HG03469 (cell line): Measurements from ENCODE around the gene PPIL6.

Source experiments
- ATAC-seq: cut with Tn5 transposase; IDR thresholded peaks from one replicate; pipeline ENCODE4 v1.9.1; 2021; ENCODE audit warnings: mild to moderate bottlenecking, moderate library complexity, moderate number of reproducible peaks; ENCODE audit not compliant: unreplicated experiment

PPIL6 gene

GRCh38 chr6:109440331-109441068 is at the start of gene PPIL6, which contains the start of gene SMPD2:
TSS of gene PPIL6 (minus strand) at chr6:109440628. CDS start at chr6:109440590, 38 bp downstream.
TSS of gene SMPD2 (plus strand) at chr6:109440724. CDS start at chr6:109441122, 398 bp downstream.
- peak; percentile 78 for ATAC-seq

- ATAC-seq = no peak
Observed at GRCh38 chr6:109488001-109488400, 47.6 kb upstream of the PPIL6 start.

- no peak for ATAC-seq
Observed at GRCh38 chr6:109486068-109486467, 45.6 kb upstream of the PPIL6 start.

GRCh38 chr6:109485266-109485935 is 45.0 kb upstream of the PPIL6 start:
- ATAC-seq = no peak

GRCh38 chr6:109484122-109484521 is 43.7 kb upstream of the PPIL6 start:
- no peak for ATAC-seq

GRCh38 chr6:109483735-109484057 is 43.3 kb upstream of the PPIL6 start:
- ATAC-seq = no peak

GRCh38 chr6:109482905-109483734 is 42.7 kb upstream of the PPIL6 start, which contains the start of gene ZBTB24:
TSS of gene ZBTB24 (minus strand) at chr6:109483219. CDS start at chr6:109482026, 1,193 bp downstream.
- ATAC-seq = peak; percentile 79

GRCh38 chr6:109480993-109481480 is 40.6 kb upstream of the PPIL6 start:
- no peak for ATAC-seq

- ATAC-seq = no peak
Observed at GRCh38 chr6:109478841-109479624, 38.6 kb upstream of the PPIL6 start.

- ATAC-seq = no peak
Observed at GRCh38 chr6:109478222-109478805, 37.9 kb upstream of the PPIL6 start.

- no peak for ATAC-seq
Observed at GRCh38 chr6:109477725-109478124, 37.3 kb upstream of the PPIL6 start.

- ATAC-seq = no peak
Observed at GRCh38 chr6:109477184-109477583, 36.8 kb upstream of the PPIL6 start.

GRCh38 chr6:109475625-109476024 is 35.2 kb upstream of the PPIL6 start:
- no peak for ATAC-seq

GRCh38 chr6:109474995-109475394 is 34.6 kb upstream of the PPIL6 start:
- ATAC-seq = no peak

GRCh38 chr6:109473120-109473519 is 32.7 kb upstream of the PPIL6 start:
- ATAC-seq = no peak

- no peak for ATAC-seq
Observed at GRCh38 chr6:109472132-109472995, 31.9 kb upstream of the PPIL6 start.

- no peak for ATAC-seq
Observed at GRCh38 chr6:109471105-109471810, 30.8 kb upstream of the PPIL6 start.

- ATAC-seq = no peak
Observed at GRCh38 chr6:109469591-109470189, 29.3 kb upstream of the PPIL6 start.
